Pancreas (tissue), 10 donors: Measurements from ENCODE around the gene TFRC. TPM values are rescaled to one million over a fixed set of nuclear protein-coding genes. Genes with fewer than 3 reads are reported as not detected.
"Not testable (repeated sequence)": the region's sequence is repeated elsewhere in the genome, so short reads cannot be mapped to it uniquely, and the experiment has no call there.

ENCODE experiments used
- ATAC-seq, 4 donors: fragments of 200-7000 bp; cut with Tn5 transposase; one replicate each; pipeline versions ENCODE4 v1.8.0 to v1.9.1; 2020; ENCODE audit warnings: mild to moderate bottlenecking in 4 of 4, moderate library complexity in 4 of 4
- DNase-seq, 6 donors: peaks; one replicate each; pipeline ENCODE4 v3.0.0-alpha.2; 2020
- FAIRE-seq: peaks from 2 replicates; lab custom pipeline; 2012; peaks lifted over from hg19 to GRCh38; lab: Jason Lieb, UNC
- H3K27ac ChIP-seq, 4 donors: fragments of 200-600 bp; sonication (generic); 1 replicate in 3 of 4; 2 replicates in 1 of 4; pipeline versions ENCODE4 v1.5.0 to v1.8.0; 2020
- H3K27me3 ChIP-seq, 4 donors: fragments of 200-600 bp; one replicate each; pipeline ENCODE4 v1.8.0; 2021
- H3K36me3 ChIP-seq, 3 donors: fragments of 200-600 bp; sonication (generic) in 1 of 3; one replicate each; pipeline versions ENCODE4 v1.5.0 to v1.8.0; 2020 to 2021
- H3K4me1 ChIP-seq, 3 donors: fragments of 200-600 bp; one replicate each; pipeline ENCODE4 v1.8.0; 2021
- H3K4me3 ChIP-seq, 4 donors: fragments of 200-600 bp; sonication (generic) in 2 of 4; one replicate each; pipeline versions ENCODE4 v1.5.0 to v1.8.0; 2020 to 2021
- H3K9me3 ChIP-seq, 4 donors: fragments of 200-600 bp; one replicate each; pipeline ENCODE4 v1.8.0; 2021
- WGBS, 2 donors: extraction: QIAGEN DNeasy Blood & Tissue Kit; methylation state at CpG; one replicate each; pipeline ENCODE4 v1.1.7; 2013; 5-methylcytosine and 5-hydroxymethylcytosine counted together
- intact Hi-C, 3 donors: fragments of 100-400 bp; cut with DNase I; formaldehyde crosslinking; loops; one replicate each; pipeline versions ENCODE4 v1.11.1 to v1.14.2; 2022
- polyA plus RNA-seq, 2 donors: library from polyadenylated mRNA; stranded (reverse); fragments of 200-250 nt; gene quantifications; one replicate each; pipeline ENCODE4 v1.2.3, GENCODE V29; 2013
- total RNA-seq, 6 donors: library from RNA; stranded (reverse); fragmentation: NEBNext Ultra II Directional in 4 of 6; extraction: Animal tissue kit (Norgen Biotek cat#: 25700) in 4 of 6; gene quantifications; one replicate each; pipeline versions ENCODE4 v1.2.1 to v1.2.4, GENCODE V29; 2021 to 2023
- TF ChIP-seq, protein P1 (sequence below), 4 donors: fragments of 200-600 bp; sonication (generic) in 3 of 4; IDR thresholded peaks; one replicate each; pipeline versions ENCODE4 v1.5.0 to v1.8.0; 2021; ENCODE audit warnings: antibody characterized with exemption in 4 of 4
- donor health status: healthy with polysubstance abuse.
- donor health status: DM: no; HTN: no; CAD: no; lungs with moderate emphysema.
- donor health status: DM: no; HTN: no; CAD: no.
- donor health status: control.
- donor health status: control.
- donor health status: Bipolar disorder and iron deficiency.
- donor health status: DM: yes; HTN: yes; CAD: no.
- donor health status: DM: no; HTN: no; CAD: no.
- donor health status: DM: no; HTN: no; CAD: no.
- donor health status: DM: yes; HTN: yes; CAD: no.

The TFRC gene
- total and polyA plus RNA-seq, 8 donors: 7.8 to 45.6 (median 27.7) TPM

GRCh38 chr3:196024968-196025367, 56.9 kb downstream of the TFRC start:
- ATAC-seq: no peak

GRCh38 chr3:196023947-196024346, 57.9 kb downstream of the TFRC start:
- DNase-seq (no peak), ATAC-seq (no peak), FAIRE-seq (no peak)
- Histone ChIP-seq H3K4me3 (no peak overlapping the region), H3K9me3 (no peaks in the 10 kb centered on the region), H3K4me1 (no peaks in the 10 kb centered on the region), H3K27me3 (no peaks in the 10 kb centered on the region), H3K36me3 (no peaks in the 10 kb centered on the region), H3K27ac (no peak overlapping the region)
- intact Hi-C loops: no loop called here
- TF ChIP-seq, protein P1, sequence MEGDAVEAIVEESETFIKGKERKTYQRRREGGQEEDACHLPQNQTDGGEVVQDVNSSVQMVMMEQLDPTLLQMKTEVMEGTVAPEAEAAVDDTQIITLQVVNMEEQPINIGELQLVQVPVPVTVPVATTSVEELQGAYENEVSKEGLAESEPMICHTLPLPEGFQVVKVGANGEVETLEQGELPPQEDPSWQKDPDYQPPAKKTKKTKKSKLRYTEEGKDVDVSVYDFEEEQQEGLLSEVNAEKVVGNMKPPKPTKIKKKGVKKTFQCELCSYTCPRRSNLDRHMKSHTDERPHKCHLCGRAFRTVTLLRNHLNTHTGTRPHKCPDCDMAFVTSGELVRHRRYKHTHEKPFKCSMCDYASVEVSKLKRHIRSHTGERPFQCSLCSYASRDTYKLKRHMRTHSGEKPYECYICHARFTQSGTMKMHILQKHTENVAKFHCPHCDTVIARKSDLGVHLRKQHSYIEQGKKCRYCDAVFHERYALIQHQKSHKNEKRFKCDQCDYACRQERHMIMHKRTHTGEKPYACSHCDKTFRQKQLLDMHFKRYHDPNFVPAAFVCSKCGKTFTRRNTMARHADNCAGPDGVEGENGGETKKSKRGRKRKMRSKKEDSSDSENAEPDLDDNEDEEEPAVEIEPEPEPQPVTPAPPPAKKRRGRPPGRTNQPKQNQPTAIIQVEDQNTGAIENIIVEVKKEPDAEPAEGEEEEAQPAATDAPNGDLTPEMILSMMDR (IDR thresholded peaks at IDR 0.05): no peak
- WGBS, 2 donors: 73 to 79% methylated on average over 8 of the region's 8 CpGs

More at GRCh38 chr3:196024968-196025367, 56.9 kb downstream of the TFRC start:
- DNase-seq: no peak
- TF ChIP-seq, protein P1 (IDR thresholded peaks at IDR 0.05): no peak
- intact Hi-C loops: no loop called here
- 67 to 83% methylated on average over 12 of the region's 12 CpGs for WGBS, 2 donors
- no peaks in the 10 kb centered on the region for H3K27me3 ChIP-seq
- H3K27ac ChIP-seq: no peak overlapping the region
- H3K9me3 ChIP-seq: no peaks in the 10 kb centered on the region
- no peak overlapping the region for H3K4me3 ChIP-seq
- no peak for FAIRE-seq
- no peaks in the 10 kb centered on the region for H3K36me3 ChIP-seq
- H3K4me1 ChIP-seq: no peaks in the 10 kb centered on the region

DNA sequence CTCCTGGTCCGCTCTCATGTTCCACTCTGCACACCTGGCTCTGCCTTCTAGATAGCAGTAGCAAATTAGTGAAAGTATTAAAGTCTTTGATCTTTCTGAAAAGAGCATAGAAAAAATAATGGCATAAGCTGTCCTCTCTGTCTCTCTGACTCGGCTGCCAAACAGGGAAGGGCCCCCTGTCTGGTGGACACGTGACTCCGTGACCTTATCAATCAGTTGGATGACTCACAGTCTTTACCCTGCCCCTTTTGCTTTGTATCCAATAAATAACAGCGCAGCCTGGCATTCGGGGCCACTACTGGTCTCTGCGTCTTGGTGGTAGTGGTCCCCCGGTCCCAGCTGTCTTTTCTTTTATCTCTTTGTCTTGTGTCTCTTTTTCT, 59.4 kb downstream of the TFRC start:
- FAIRE-seq, H3K27me3 ChIP-seq: not testable (repeated sequence)
- WGBS, 2 donors: 68 to 77% methylated on average over 8 of the region's 8 CpGs

DNA sequence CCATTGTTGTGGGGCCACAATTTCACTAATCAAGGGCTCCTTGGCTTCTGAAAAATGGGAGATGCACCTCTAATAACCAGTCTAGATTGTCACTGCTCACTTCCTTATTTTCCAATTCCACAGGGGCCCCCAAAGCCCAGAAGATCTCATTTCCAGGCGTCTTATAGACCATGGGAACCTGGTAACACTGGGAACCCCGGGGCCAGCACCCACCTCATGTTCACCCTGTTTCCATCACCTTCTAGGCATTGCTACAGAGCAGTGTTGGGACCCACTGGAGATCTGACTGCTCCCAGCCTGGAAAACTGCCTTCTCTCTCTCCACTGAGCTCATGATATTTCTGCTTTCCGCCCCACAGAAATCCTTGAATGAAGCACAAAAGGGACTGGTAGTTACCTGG, 61.5 kb downstream of the TFRC start:
- Histone ChIP-seq H3K9me3 (no peaks in the 10 kb centered on the region), H3K4me3 (no peak overlapping the region), H3K27ac (no peak overlapping the region), H3K27me3 (no peaks in the 10 kb centered on the region), H3K36me3 (no peaks in the 10 kb centered on the region), H3K4me1 (no peaks in the 10 kb centered on the region)
- intact Hi-C loops: no loop called here
- WGBS, 2 donors: 45 to 82% methylated on average over 3 of the region's 3 CpGs
- ATAC-seq (no peak), FAIRE-seq (no peak), DNase-seq (no peak)
- TF ChIP-seq, protein P1 (IDR thresholded peaks at IDR 0.05): no peak

More for the DNA sequence above, 59.4 kb downstream of the TFRC start:
- H3K4me3 ChIP-seq, intact Hi-C loops, H3K9me3 ChIP-seq, DNase-seq, ATAC-seq, H3K27ac ChIP-seq, H3K36me3 ChIP-seq, H3K4me1 ChIP-seq: not testable (repeated sequence)

GRCh38 chr3:196019576-196019975, 62.3 kb downstream of the TFRC start:
- 51 to 54% methylated on average over 12 of the region's 12 CpGs for WGBS, 2 donors
- intact Hi-C loops, H3K27ac ChIP-seq, H3K9me3 ChIP-seq, H3K4me3 ChIP-seq, DNase-seq, H3K4me1 ChIP-seq, FAIRE-seq, H3K36me3 ChIP-seq, H3K27me3 ChIP-seq: not testable (repeated sequence)
- peak in 2 of 4 donors; percentile 38 to 46 for ATAC-seq

GRCh38 chr3:196018159-196018558, 63.7 kb downstream of the TFRC start:
- FAIRE-seq: not testable (repeated sequence)
- WGBS, 2 donors: 81 to 89% methylated on average over 5 of the region's 5 CpGs

More at GRCh38 chr3:196018159-196018558, 63.7 kb downstream of the TFRC start:
- H3K4me3 ChIP-seq, H3K27ac ChIP-seq, DNase-seq, H3K4me1 ChIP-seq, H3K27me3 ChIP-seq, intact Hi-C loops, H3K36me3 ChIP-seq, ATAC-seq, H3K9me3 ChIP-seq: not testable (repeated sequence)
